GM23338 (cell line): ENCODE results near the gene POLD2. TPM values are rescaled to one million over a fixed set of nuclear protein-coding genes. Genes with fewer than 3 reads are reported as not detected.

ENCODE experiments used
- ATAC-seq: fragments of 200-7000 bp; cut with Tn5 transposase; 3 replicates; pipeline ENCODE4 v1.9.1; 2020
- DNase-seq: peaks from one replicate; pipeline ENCODE4 v3.0.0-alpha.2; 2015; ENCODE audit warnings: low spot score
- H2AFZ ChIP-seq: fragments of 200-600 bp; sonication (generic); 2 replicates; pipeline ENCODE4 v1.8.0; 2016; ENCODE audit warnings: antibody characterized with exemption, mild to moderate bottlenecking, moderate library complexity
- H3F3A ChIP-seq: fragments of 200-600 bp; sonication (generic); replicated peaks from 2 replicates; pipeline ENCODE4 v1.8.0; 2017; ENCODE audit warnings: antibody characterized with exemption, mixed run types, low read depth
- H3K27ac ChIP-seq: fragments of 200-600 bp; sonication (generic); 2 replicates; pipeline ENCODE4 v1.6.1; 2016; ENCODE audit warnings: low read depth
- H3K27me3 ChIP-seq: fragments of 200-600 bp; sonication (generic); 2 replicates; pipeline ENCODE4 v1.8.0; 2016; ENCODE audit warnings: mild to moderate bottlenecking, mixed run types, moderate library complexity; ENCODE audit not compliant: insufficient read depth
- H3K36me3 ChIP-seq: fragments of 200-600 bp; sonication (generic); 2 replicates; pipeline ENCODE4 v1.8.0; 2016; ENCODE audit warnings: mild to moderate bottlenecking; ENCODE audit not compliant: insufficient read depth
- H3K4me1 ChIP-seq: fragments of 200-600 bp; sonication (generic); 2 replicates; pipeline ENCODE4 v1.8.0; 2016; ENCODE audit warnings: mild to moderate bottlenecking, moderate library complexity; ENCODE audit not compliant: insufficient read depth
- H3K4me2 ChIP-seq: fragments of 200-600 bp; sonication (generic); 2 replicates; pipeline ENCODE4 v1.7.1; 2017; ENCODE audit warnings: mixed run types
- H3K4me3 ChIP-seq: fragments of 200-600 bp; sonication (generic); 2 replicates; pipeline ENCODE4 v1.6.1; 2016; ENCODE audit warnings: mixed run types
- H3K79me2 ChIP-seq: fragments of 200-600 bp; sonication (generic); replicated peaks from 2 replicates; pipeline ENCODE4 v1.8.0; 2017; ENCODE audit warnings: mild to moderate bottlenecking; ENCODE audit not compliant: insufficient read depth
- H3K9me2 ChIP-seq: fragments of 200-600 bp; sonication (generic); 2 replicates; pipeline ENCODE4 v1.8.0; 2017; ENCODE audit not compliant: insufficient read depth
- H4K20me1 ChIP-seq: fragments of 200-600 bp; sonication (generic); replicated peaks from 2 replicates; pipeline ENCODE4 v1.8.0; 2017; ENCODE audit warnings: mild to moderate bottlenecking; ENCODE audit not compliant: insufficient read depth
- H3K27ac Mint-ChIP-seq: 2 replicates; pipeline ENCODE4 v1.8.0; 2020; ENCODE audit warnings: inconsistent platforms, mild to moderate bottlenecking, moderate library complexity, mixed read lengths
- H3K27me3 Mint-ChIP-seq: 3 replicates; pipeline ENCODE4 v1.8.0; 2022; ENCODE audit warnings: low read depth, mild to moderate bottlenecking, moderate library complexity, mixed read lengths, inconsistent platforms; ENCODE audit not compliant: insufficient read depth, poor library complexity
- H3K36me3 Mint-ChIP-seq: 3 replicates; pipeline ENCODE4 v1.8.0; 2021; ENCODE audit warnings: low read depth, mild to moderate bottlenecking, inconsistent platforms, moderate library complexity, mixed read lengths
- H3K4me1 Mint-ChIP-seq: 3 replicates; pipeline ENCODE4 v1.8.0; 2020; ENCODE audit warnings: mild to moderate bottlenecking, inconsistent platforms, mixed read lengths
- H3K4me3 Mint-ChIP-seq: 3 replicates; pipeline ENCODE4 v1.8.0; 2021; ENCODE audit warnings: moderate library complexity, mild to moderate bottlenecking, inconsistent platforms, mixed read lengths
- H3K9me3 Mint-ChIP-seq: 3 replicates; pipeline ENCODE4 v1.8.0; 2020; ENCODE audit warnings: moderate library complexity, mild to moderate bottlenecking, inconsistent platforms, mixed read lengths
- CREB1 ChIP-seq: fragments of 250-450 bp; sonication (Bioruptor Pico); IDR thresholded peaks from 2 replicates; pipeline ENCODE4 v1.5.0; 2020; ENCODE audit warnings: low read depth, mild to moderate bottlenecking, moderate library complexity
- CTCF ChIP-seq, 2 experiments: fragments of 200-600 bp in 1 of 2; sonication (generic) in 1 of 2; conservative IDR thresholded peaks; 2 replicates each; pipeline versions ENCODE4 v1.5.1 to v1.6.1; 2016 to 2017; ENCODE audit warnings: antibody characterized with exemption in 2 of 2, low read depth in 2 of 2, mild to moderate bottlenecking in 2 of 2, moderate library complexity in 1 of 2
- ETS1 ChIP-seq: IDR thresholded peaks from 2 replicates; pipeline ENCODE4 v1.6.1; 2016; ENCODE audit warnings: antibody characterized with exemption
- EZH2 ChIP-seq: fragments of 200-600 bp; sonication (generic); IDR thresholded peaks from one replicate; pipeline ENCODE4 v1.8.0; 2017; ENCODE audit warnings: antibody characterized with exemption, mild to moderate bottlenecking, low read depth; ENCODE audit not compliant: unreplicated experiment
- EZH2phosphoT487 ChIP-seq: fragments of 200-600 bp; sonication (generic); IDR thresholded peaks from one replicate; pipeline ENCODE4 v1.8.1; 2018; ENCODE audit warnings: antibody characterized with exemption; ENCODE audit not compliant: unreplicated experiment
- JUNB ChIP-seq: IDR thresholded peaks from one replicate; pipeline ENCODE4 v1.6.1; 2016; ENCODE audit warnings: antibody characterized with exemption; ENCODE audit not compliant: unreplicated experiment
- NANOG ChIP-seq: IDR thresholded peaks from 2 replicates; pipeline ENCODE4 v1.6.1; 2016; ENCODE audit warnings: antibody characterized with exemption, borderline replicate concordance
- POLR2AphosphoS5 ChIP-seq: IDR thresholded peaks from 2 replicates; pipeline ENCODE4 v1.6.1; 2016; ENCODE audit warnings: antibody characterized with exemption, low read depth
- REST ChIP-seq: IDR thresholded peaks from one replicate; pipeline ENCODE4 v1.6.1; 2018; ENCODE audit warnings: antibody characterized with exemption; ENCODE audit not compliant: unreplicated experiment
- STAT1 ChIP-seq: IDR thresholded peaks from one replicate; pipeline ENCODE4 v1.6.1; 2016; ENCODE audit warnings: antibody characterized with exemption; ENCODE audit not compliant: unreplicated experiment
- ZNF114 ChIP-seq: fragments of 250-450 bp; sonication (Bioruptor Pico); IDR thresholded peaks from 2 replicates; pipeline ENCODE4 v1.5.0; 2020; ENCODE audit warnings: mild to moderate bottlenecking, moderate library complexity
- ZNF331 ChIP-seq: fragments of 250-450 bp; sonication (Bioruptor Pico); IDR thresholded peaks from 2 replicates; pipeline ENCODE4 v1.5.0; 2020; ENCODE audit warnings: low read depth, mild to moderate bottlenecking, moderate library complexity
- ZNF462 ChIP-seq: fragments of 250-450 bp; sonication (Bioruptor Pico); IDR thresholded peaks from 2 replicates; pipeline ENCODE4 v1.5.0; 2020; ENCODE audit warnings: mild to moderate bottlenecking, moderate library complexity
- polyA plus RNA-seq: library from polyadenylated mRNA; unstranded; fragments of >200 nt; fragmentation: Nextera tagmentation; extraction: Ambion mirVana; gene quantifications from 2 replicates; pipeline ENCODE4 v1.2.1, GENCODE V29; 2016
- total RNA-seq: library from RNA; depleted of rRNA; stranded (reverse); fragments of >200 nt; shearing (Covaris generic); gene quantifications from 2 replicates; pipeline ENCODE4 v1.2.3, GENCODE V29; 2014

The POLD2 gene
- total and polyA plus RNA-seq, 2 experiments from 2014 or later, result 101 to 127 TPM

- no peak overlapping the region for H2AFZ ChIP-seq
- H3F3A ChIP-seq, result no peaks in the 10 kb centered on the region
- no peaks in the 10 kb centered on the region for H3K79me2 ChIP-seq
- H3K4me1 Mint-ChIP-seq, result peaks cover 18% of the 10 kb centered on the region
- no peaks in the 10 kb centered on the region for H3K36me3 Mint-ChIP-seq
- H3K27me3 Mint-ChIP-seq, result peaks cover 19% of the 10 kb centered on the region
- H3K9me3 Mint-ChIP-seq, result no peaks in the 10 kb centered on the region
- H3K9me2 ChIP-seq, result no peaks in the 10 kb centered on the region
- no peak overlapping the region for H3K4me3 ChIP-seq
- H3K36me3 ChIP-seq, result no peaks in the 10 kb centered on the region
- no peak overlapping the region for H3K4me2 ChIP-seq
- no peaks in the 10 kb centered on the region for H4K20me1 ChIP-seq
- no peak for TF ChIP-seq ZNF462 (CRISPR knock-in tag)
- TF ChIP-seq ETS1, result no peak
- no peak for TF ChIP-seq STAT1
- no peak for TF ChIP-seq POLR2AphosphoS5
- no peak for TF ChIP-seq EZH2
- no peak for TF ChIP-seq JUNB
- no peak for TF ChIP-seq CTCF (conservative IDR thresholded peaks at IDR 0.05; ENCODE audit: low read depth in 2 of 2)
- no peak for TF ChIP-seq CREB1 (CRISPR knock-in tag)
- TF ChIP-seq NANOG, result no peak
- TF ChIP-seq EZH2phosphoT487, result no peak
- no peak for TF ChIP-seq REST
- TF ChIP-seq ZNF331 (CRISPR knock-in tag), result no peak
- TF ChIP-seq ZNF114 (CRISPR knock-in tag), result no peak
- H3K27ac ChIP-seq, result no peak overlapping the region
- no peak for DNase-seq
- peaks cover 13% of the 10 kb centered on the region; the same call in 1 of the 2 replicates for H3K27me3 ChIP-seq
- H3K4me1 ChIP-seq, result peaks cover 8% of the 10 kb centered on the region
- ATAC-seq, result no peak
- no peak overlapping the region for H3K4me3 Mint-ChIP-seq
- H3K27ac Mint-ChIP-seq, result no peak overlapping the region
These were observed 27.1 kb upstream of the POLD2 start for GRCh38 chr7:44150466-44150832.
